Breast epithelium (tissue), 4 donors: ENCODE measurements around the gene CCDC112. TPM values are rescaled to one million over a fixed set of nuclear protein-coding genes. Genes with fewer than 3 reads are reported as not detected.

Source experiments
- DNase-seq, 2 donors: peaks; one replicate each; pipeline ENCODE4 v3.0.0-alpha.2; 2019; ENCODE audit warnings: low spot score in 2 of 2
- H3K27ac ChIP-seq, 2 donors: fragments of 200-600 bp; sonication (generic) in 1 of 2; one replicate each; pipeline ENCODE4 v1.5.1; 2016 to 2019; ENCODE audit warnings: mild to moderate bottlenecking in 1 of 2
- H3K27me3 ChIP-seq, 2 donors: fragments of 200-600 bp; sonication (generic) in 1 of 2; one replicate each; pipeline versions ENCODE4 v1.5.1 to v1.6.0; 2017 to 2019; ENCODE audit warnings: control low read depth in 1 of 2, mild to moderate bottlenecking in 1 of 2
- H3K36me3 ChIP-seq: fragments of 200-600 bp; one replicate; pipeline ENCODE4 v1.5.1; 2019
- H3K4me1 ChIP-seq, 2 donors: fragments of 200-600 bp; sonication (generic); one replicate each; pipeline ENCODE4 v1.5.1; 2016 to 2019; ENCODE audit warnings: control low read depth in 1 of 2
- H3K4me3 ChIP-seq, 3 donors: fragments of 200-600 bp; sonication (generic); 1 replicate in 2 of 3; 2 replicates in 1 of 3; pipeline ENCODE4 v1.5.1; 2016 to 2019; ENCODE audit warnings: mild to moderate bottlenecking in 3 of 3, moderate library complexity in 2 of 3
- H3K9me3 ChIP-seq, 2 donors: fragments of 200-600 bp; sonication (generic) in 1 of 2; one replicate each; pipeline ENCODE4 v1.5.1; 2016 to 2019; ENCODE audit warnings: control low read depth in 1 of 2
- CTCF ChIP-seq, 3 donors: fragments of 450-650 bp; IDR thresholded peaks; one replicate each; pipeline ENCODE4 v1.5.1; 2016 to 2017; ENCODE audit warnings: antibody characterized with exemption in 3 of 3, mild to moderate bottlenecking in 3 of 3, moderate library complexity in 3 of 3
- POLR2A ChIP-seq: fragments of 450-650 bp; IDR thresholded peaks from one replicate; pipeline ENCODE4 v1.6.1; 2016; ENCODE audit warnings: antibody characterized with exemption, mild to moderate bottlenecking, moderate library complexity
- POLR2AphosphoS5 ChIP-seq, 3 donors: sonication (generic); formaldehyde crosslinking; IDR thresholded peaks; one replicate each; pipeline ENCODE4 v1.6.1; 2017; ENCODE audit warnings: antibody characterized with exemption in 3 of 3
- intact Hi-C: fragments of 100-400 bp; cut with DNase I; formaldehyde crosslinking; loops from one replicate; pipeline ENCODE4 v1.15.1; 2023; ENCODE audit warnings: low total_unique reads
- total RNA-seq, 3 donors: library from RNA; depleted of rRNA; stranded (reverse); fragments of >200 nt; gene quantifications; one replicate each; pipeline ENCODE4 v1.1.0, GENCODE V29; 2016

Gene CCDC112
- total RNA-seq, 3 donors from 2014 or later, result 7.9 to 11.1 (median 8.6) TPM

DNA sequence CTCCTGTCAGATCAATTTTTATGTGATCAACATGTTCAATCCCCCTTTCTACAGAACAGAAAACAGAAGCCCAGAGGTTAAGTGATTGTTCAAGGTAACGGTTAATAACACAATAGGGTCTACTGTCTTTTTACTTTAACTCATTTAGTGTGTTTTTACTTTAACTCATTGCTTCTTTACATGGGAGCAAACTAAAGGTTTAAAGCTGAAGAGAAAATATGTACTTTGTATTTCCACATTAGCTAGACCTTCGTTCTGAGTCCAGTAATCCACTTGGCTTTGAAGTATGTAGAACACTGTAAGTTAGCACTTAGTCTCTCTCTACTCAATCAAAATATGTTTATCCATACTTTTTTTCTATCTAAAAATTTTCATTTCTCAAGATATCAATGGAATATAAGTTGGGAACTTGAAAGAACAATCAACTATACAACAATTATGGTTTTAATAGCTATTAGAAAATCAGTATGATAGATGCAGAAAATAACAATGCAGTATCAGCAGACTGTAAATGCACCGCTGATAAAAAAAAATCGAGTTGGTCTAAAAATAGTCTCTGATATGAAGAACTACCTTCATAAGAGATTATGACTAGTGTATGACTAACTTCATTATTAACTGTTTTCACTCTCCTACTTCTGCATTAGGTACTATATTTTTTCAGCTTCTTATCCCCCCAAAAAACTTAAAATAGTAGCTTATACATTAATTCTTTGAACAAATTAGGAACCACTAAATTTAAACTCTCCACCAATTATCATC, 54.4 kb downstream of the CCDC112 start:
- Histone ChIP-seq H3K9me3 (no peaks in the 10 kb centered on the region), H3K4me3 (no peak overlapping the region), H3K27ac (no peak overlapping the region), H3K36me3 (no peaks in the 10 kb centered on the region), H3K4me1 (no peaks in the 10 kb centered on the region), H3K27me3 (no peaks in the 10 kb centered on the region)
- intact Hi-C loops, result no loop called here
- no peak for DNase-seq
- TF ChIP-seq CTCF (IDR thresholded peaks at IDR 0.05) (no peak), POLR2AphosphoS5 (IDR thresholded peaks at IDR 0.05) (no peak), POLR2A (no peak)

- intact Hi-C loops, result no loop called here
- Histone ChIP-seq H3K27me3 (no peaks in the 10 kb centered on the region), H3K4me1 (no peaks in the 10 kb centered on the region), H3K27ac (no peak overlapping the region), H3K4me3 (no peak overlapping the region), H3K36me3 (no peaks in the 10 kb centered on the region), H3K9me3 (no peaks in the 10 kb centered on the region)
- TF ChIP-seq POLR2AphosphoS5 (IDR thresholded peaks at IDR 0.05), result no peak
- no peak for TF ChIP-seq CTCF (IDR thresholded peaks at IDR 0.05)
- no peak for TF ChIP-seq POLR2A
- no peak for DNase-seq
Measured at GRCh38 chr5:115237066-115237465, 59.4 kb downstream of the CCDC112 start.

GRCh38 chr5:115236599-115236998, 59.9 kb downstream of the CCDC112 start:
- Histone ChIP-seq H3K27ac (no peak overlapping the region), H3K4me1 (no peaks in the 10 kb centered on the region), H3K9me3 (no peaks in the 10 kb centered on the region), H3K36me3 (no peaks in the 10 kb centered on the region), H3K4me3 (no peak overlapping the region), H3K27me3 (no peaks in the 10 kb centered on the region)
- TF ChIP-seq POLR2A, result no peak
- no peak for TF ChIP-seq CTCF (IDR thresholded peaks at IDR 0.05)
- no peak for TF ChIP-seq POLR2AphosphoS5 (IDR thresholded peaks at IDR 0.05)
- intact Hi-C loops, result no loop called here
- DNase-seq, result no peak

DNA sequence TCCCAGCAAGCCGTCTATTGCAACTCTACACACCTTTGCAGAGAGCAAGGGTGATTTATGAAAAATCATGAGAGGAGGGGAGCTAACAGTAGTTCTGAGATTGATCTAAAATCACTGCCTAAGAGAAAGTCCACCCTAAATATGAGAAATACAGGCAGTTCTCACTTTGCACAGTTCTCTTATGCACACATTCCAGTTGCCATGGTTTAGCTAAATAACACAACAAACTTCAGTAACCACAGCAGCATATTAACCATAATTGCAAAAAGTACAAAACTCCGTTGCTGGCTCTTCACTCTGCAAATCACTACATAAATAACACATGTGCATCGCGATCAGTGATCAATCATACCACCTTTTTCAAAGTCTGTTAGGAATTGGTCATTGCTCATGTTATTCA, 64.9 kb downstream of the CCDC112 start:
- intact Hi-C loops, result no loop called here

More for the DNA sequence above, 64.9 kb downstream of the CCDC112 start:
- no peaks in the 10 kb centered on the region for H3K9me3 ChIP-seq
- no peaks in the 10 kb centered on the region for H3K36me3 ChIP-seq
- no peak overlapping the region for H3K27ac ChIP-seq
- DNase-seq, result no peak
- no peaks in the 10 kb centered on the region for H3K4me1 ChIP-seq
- no peak overlapping the region for H3K4me3 ChIP-seq
- TF ChIP-seq CTCF (IDR thresholded peaks at IDR 0.05) (no peak), POLR2A (no peak), POLR2AphosphoS5 (IDR thresholded peaks at IDR 0.05) (no peak)
- no peaks in the 10 kb centered on the region for H3K27me3 ChIP-seq
